ENCODE data around the gene WDPCP.

GRCh38 chr2:63628403-63628942 is 40.2 kb upstream of the WDPCP start:
- TF ChIP-seq CEBPB (IDR thresholded peaks at IDR 0.05; ENCODE audit: borderline replicate concordance, low read depth, low read length) (no peak), TOE1 (CRISPR knock-in tag; IDR thresholded peaks at IDR 0.05) (no peak), ZNF292 (CRISPR knock-in tag; IDR thresholded peaks at IDR 0.05; ENCODE audit: borderline replicate concordance, low read depth) (no peak), RNF2 (conservative IDR thresholded peaks at IDR 0.05; ENCODE audit: low read depth) (no peak), PREB (CRISPR knock-in tag; IDR thresholded peaks at IDR 0.05) (no peak), YEATS2 (CRISPR knock-in tag; IDR thresholded peaks at IDR 0.05; ENCODE audit: borderline replicate concordance) (no peak), MAX (IDR thresholded peaks at IDR 0.05) (no peak), TEAD2 (CRISPR knock-in tag; IDR thresholded peaks at IDR 0.05) (no peak), MBNL3 (CRISPR knock-in tag; conservative IDR thresholded peaks at IDR 0.05) (no peak), ZFP41 (CRISPR knock-in tag; IDR thresholded peaks at IDR 0.05; ENCODE audit: borderline replicate concordance) (no peak), TAF1 (CRISPR knock-in tag; IDR thresholded peaks at IDR 0.05) (no peak)
- TF ChIP-seq, protein P1, sequence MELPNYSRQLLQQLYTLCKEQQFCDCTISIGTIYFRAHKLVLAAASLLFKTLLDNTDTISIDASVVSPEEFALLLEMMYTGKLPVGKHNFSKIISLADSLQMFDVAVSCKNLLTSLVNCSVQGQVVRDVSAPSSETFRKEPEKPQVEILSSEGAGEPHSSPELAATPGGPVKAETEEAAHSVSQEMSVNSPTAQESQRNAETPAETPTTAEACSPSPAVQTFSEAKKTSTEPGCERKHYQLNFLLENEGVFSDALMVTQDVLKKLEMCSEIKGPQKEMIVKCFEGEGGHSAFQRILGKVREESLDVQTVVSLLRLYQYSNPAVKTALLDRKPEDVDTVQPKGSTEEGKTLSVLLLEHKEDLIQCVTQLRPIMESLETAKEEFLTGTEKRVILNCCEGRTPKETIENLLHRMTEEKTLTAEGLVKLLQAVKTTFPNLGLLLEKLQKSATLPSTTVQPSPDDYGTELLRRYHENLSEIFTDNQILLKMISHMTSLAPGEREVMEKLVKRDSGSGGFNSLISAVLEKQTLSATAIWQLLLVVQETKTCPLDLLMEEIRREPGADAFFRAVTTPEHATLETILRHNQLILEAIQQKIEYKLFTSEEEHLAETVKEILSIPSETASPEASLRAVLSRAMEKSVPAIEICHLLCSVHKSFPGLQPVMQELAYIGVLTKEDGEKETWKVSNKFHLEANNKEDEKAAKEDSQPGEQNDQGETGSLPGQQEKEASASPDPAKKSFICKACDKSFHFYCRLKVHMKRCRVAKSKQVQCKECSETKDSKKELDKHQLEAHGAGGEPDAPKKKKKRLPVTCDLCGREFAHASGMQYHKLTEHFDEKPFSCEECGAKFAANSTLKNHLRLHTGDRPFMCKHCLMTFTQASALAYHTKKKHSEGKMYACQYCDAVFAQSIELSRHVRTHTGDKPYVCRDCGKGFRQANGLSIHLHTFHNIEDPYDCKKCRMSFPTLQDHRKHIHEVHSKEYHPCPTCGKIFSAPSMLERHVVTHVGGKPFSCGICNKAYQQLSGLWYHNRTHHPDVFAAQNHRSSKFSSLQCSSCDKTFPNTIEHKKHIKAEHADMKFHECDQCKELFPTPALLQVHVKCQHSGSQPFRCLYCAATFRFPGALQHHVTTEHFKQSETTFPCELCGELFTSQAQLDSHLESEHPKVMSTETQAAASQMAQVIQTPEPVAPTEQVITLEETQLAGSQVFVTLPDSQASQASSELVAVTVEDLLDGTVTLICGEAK (IDR thresholded peaks at IDR 0.05) = no peak
- TF ChIP-seq, protein P1 (CRISPR knock-in tag; IDR thresholded peaks at IDR 0.05) = no peak
- TF ChIP-seq, protein P2, sequence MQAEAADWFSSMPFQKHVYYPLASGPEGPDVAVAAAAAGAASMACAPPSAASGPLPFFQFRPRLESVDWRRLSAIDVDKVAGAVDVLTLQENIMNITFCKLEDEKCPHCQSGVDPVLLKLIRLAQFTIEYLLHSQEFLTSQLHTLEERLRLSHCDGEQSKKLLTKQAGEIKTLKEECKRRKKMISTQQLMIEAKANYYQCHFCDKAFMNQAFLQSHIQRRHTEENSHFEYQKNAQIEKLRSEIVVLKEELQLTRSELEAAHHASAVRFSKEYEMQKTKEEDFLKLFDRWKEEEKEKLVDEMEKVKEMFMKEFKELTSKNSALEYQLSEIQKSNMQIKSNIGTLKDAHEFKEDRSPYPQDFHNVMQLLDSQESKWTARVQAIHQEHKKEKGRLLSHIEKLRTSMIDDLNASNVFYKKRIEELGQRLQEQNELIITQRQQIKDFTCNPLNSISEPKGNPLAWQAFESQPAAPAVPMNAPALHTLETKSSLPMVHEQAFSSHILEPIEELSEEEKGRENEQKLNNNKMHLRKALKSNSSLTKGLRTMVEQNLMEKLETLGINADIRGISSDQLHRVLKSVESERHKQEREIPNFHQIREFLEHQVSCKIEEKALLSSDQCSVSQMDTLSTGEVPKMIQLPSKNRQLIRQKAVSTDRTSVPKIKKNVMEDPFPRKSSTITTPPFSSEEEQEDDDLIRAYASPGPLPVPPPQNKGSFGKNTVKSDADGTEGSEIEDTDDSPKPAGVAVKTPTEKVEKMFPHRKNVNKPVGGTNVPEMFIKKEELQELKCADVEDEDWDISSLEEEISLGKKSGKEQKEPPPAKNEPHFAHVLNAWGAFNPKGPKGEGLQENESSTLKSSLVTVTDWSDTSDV (CRISPR knock-in tag; IDR thresholded peaks at IDR 0.05) = no peak

Measured in HepG2 (cell line).